HEK293 (cell line): ENCODE results near the gene AGAP1.
"Not testable (repeated sequence)": the region's sequence is repeated elsewhere in the genome, so short reads cannot be mapped to it uniquely, and the experiment has no call there.

ENCODE experiments used
- BCL11B ChIP-seq: fragments of 450-650 bp; formaldehyde crosslinking; IDR thresholded peaks from 2 replicates; pipeline ENCODE4 v1.5.1; 2016; ENCODE audit warnings: low read depth, missing biosample characterization, missing genetic modification characterization
- CTCF ChIP-seq: fragments of 450-650 bp; formaldehyde crosslinking; IDR thresholded peaks from 2 replicates; pipeline ENCODE4 v1.5.1; 2016; ENCODE audit warnings: missing biosample characterization, missing genetic modification characterization
- MEIS1 ChIP-seq: sonication (generic); formaldehyde crosslinking; IDR thresholded peaks from 2 replicates; pipeline ENCODE4 v1.8.1; 2022; ENCODE audit warnings: missing genetic modification reagents, mild to moderate bottlenecking, borderline replicate concordance
- SP3 ChIP-seq: fragments of 450-650 bp; formaldehyde crosslinking; IDR thresholded peaks from 2 replicates; pipeline ENCODE4 v1.5.1; 2016; ENCODE audit warnings: missing biosample characterization, missing genetic modification characterization
- ZEB2 ChIP-seq: fragments of 450-650 bp; formaldehyde crosslinking; IDR thresholded peaks from 2 replicates; pipeline ENCODE4 v1.5.1; 2016; ENCODE audit warnings: missing biosample characterization, missing genetic modification characterization
- ZNF449 ChIP-seq: fragments of 450-650 bp; formaldehyde crosslinking; IDR thresholded peaks from 2 replicates; pipeline ENCODE4 v1.5.1; 2017; ENCODE audit warnings: missing biosample characterization, mild to moderate bottlenecking, missing genetic modification characterization, moderate library complexity
- ZNF792 ChIP-seq: fragments of 450-650 bp; formaldehyde crosslinking; IDR thresholded peaks from 2 replicates; pipeline ENCODE4 v1.5.1; 2016; ENCODE audit warnings: missing biosample characterization, missing genetic modification characterization
- ZSCAN4 ChIP-seq: fragments of 450-650 bp; formaldehyde crosslinking; IDR thresholded peaks from 2 replicates; pipeline ENCODE4 v1.5.1; 2017; ENCODE audit warnings: missing biosample characterization, missing genetic modification characterization
- TF ChIP-seq, protein P1 (sequence below): fragments of 450-650 bp; formaldehyde crosslinking; IDR thresholded peaks from 2 replicates; pipeline ENCODE4 v1.5.1; 2016; ENCODE audit warnings: missing biosample characterization, missing genetic modification characterization, low read depth

- TF ChIP-seq ZEB2 (tag by site-specific recombination); ZNF449 (tag by site-specific recombination); CTCF (tag by site-specific recombination); BCL11B; SP3 (tag by site-specific recombination); ZNF792 (tag by site-specific recombination); MEIS1; ZSCAN4: not testable (repeated sequence)
- TF ChIP-seq, protein P1, sequence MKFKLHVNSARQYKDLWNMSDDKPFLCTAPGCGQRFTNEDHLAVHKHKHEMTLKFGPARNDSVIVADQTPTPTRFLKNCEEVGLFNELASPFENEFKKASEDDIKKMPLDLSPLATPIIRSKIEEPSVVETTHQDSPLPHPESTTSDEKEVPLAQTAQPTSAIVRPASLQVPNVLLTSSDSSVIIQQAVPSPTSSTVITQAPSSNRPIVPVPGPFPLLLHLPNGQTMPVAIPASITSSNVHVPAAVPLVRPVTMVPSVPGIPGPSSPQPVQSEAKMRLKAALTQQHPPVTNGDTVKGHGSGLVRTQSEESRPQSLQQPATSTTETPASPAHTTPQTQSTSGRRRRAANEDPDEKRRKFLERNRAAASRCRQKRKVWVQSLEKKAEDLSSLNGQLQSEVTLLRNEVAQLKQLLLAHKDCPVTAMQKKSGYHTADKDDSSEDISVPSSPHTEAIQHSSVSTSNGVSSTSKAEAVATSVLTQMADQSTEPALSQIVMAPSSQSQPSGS (tag by site-specific recombination), result not testable (repeated sequence)
Observed at GRCh38 chr2:236141616-236142015, 647.8 kb downstream of the AGAP1 start.
